Measurements from ENCODE around the gene SNPH. TPM values are rescaled to one million over a fixed set of nuclear protein-coding genes. Genes with fewer than 3 reads are reported as not detected.

SNPH gene
- total and polyA plus RNA-seq, 2 of the 8 experiments (the other 6 are each of a cell fraction or from before 2014, with no cell fraction given) = 0.98 to 4.9 TPM

GRCh38 chr20:1287787-1288569 is 21.9 kb downstream of the SNPH start (continued):
- no peak for TF ChIP-seq CHD7 (IDR thresholded peaks at IDR 0.05; ENCODE audit: insufficient replicate concordance, low read length)

Measured in H1 (cell line).